Panc1 (cell line): Measurements from ENCODE around the gene ARF4.

ENCODE experiments used
- SIN3A ChIP-seq: IDR thresholded peaks from 2 replicates; pipeline ENCODE4 v1.6.1; 2012; ENCODE audit warnings: low read depth, mild to moderate bottlenecking, low read length, moderate library complexity, borderline replicate concordance; ENCODE audit not compliant: insufficient read depth
- TF ChIP-seq, protein P1 (sequence below): fragments of 450-650 bp; IDR thresholded peaks from 2 replicates; pipeline ENCODE4 v1.5.1; 2017; ENCODE audit warnings: mild to moderate bottlenecking

DNA sequence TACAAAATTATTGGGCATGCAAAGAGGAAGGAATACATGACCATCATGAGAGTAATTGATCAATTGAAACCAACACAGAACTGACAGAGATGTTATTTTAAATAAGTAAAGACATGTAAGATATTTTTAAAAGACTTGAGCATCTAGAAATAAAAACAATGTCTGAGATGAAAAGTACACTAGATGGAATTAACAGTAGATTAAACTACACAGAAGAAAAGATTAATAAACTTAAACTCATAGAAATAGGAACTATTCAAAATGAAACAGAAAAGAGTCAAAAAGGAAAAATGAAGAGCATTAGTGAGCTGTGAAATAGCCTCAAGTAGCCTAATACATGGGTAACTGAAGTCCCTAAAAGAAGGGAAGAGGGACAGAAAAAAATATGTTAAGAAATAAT is 8.5 kb upstream of the ARF4 start:
- TF ChIP-seq, protein P1, sequence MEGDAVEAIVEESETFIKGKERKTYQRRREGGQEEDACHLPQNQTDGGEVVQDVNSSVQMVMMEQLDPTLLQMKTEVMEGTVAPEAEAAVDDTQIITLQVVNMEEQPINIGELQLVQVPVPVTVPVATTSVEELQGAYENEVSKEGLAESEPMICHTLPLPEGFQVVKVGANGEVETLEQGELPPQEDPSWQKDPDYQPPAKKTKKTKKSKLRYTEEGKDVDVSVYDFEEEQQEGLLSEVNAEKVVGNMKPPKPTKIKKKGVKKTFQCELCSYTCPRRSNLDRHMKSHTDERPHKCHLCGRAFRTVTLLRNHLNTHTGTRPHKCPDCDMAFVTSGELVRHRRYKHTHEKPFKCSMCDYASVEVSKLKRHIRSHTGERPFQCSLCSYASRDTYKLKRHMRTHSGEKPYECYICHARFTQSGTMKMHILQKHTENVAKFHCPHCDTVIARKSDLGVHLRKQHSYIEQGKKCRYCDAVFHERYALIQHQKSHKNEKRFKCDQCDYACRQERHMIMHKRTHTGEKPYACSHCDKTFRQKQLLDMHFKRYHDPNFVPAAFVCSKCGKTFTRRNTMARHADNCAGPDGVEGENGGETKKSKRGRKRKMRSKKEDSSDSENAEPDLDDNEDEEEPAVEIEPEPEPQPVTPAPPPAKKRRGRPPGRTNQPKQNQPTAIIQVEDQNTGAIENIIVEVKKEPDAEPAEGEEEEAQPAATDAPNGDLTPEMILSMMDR: no peak
- TF ChIP-seq SIN3A: no peak
